GM12891 (cell line): Measurements from ENCODE around the gene PACRGL.
"Not testable (repeated sequence)": the region's sequence is repeated elsewhere in the genome, so short reads cannot be mapped to it uniquely, and the experiment has no call there.

Experiments used
- DNase-seq: peaks from one replicate; pipeline ENCODE4 v3.0.0; 2011; ENCODE audit warnings: low spot score; ENCODE audit not compliant: insufficient read length
- FAIRE-seq: peaks from 2 replicates; lab custom pipeline; 2011; peaks lifted over from hg19 to GRCh38; lab: Jason Lieb, UNC
- PAX5 ChIP-seq: IDR thresholded peaks from 2 replicates; pipeline ENCODE4 v1.6.1; 2011; ENCODE audit warnings: low read length, moderate library complexity, mild to moderate bottlenecking; ENCODE audit not compliant: insufficient read depth, severe bottlenecking
- POLR2A ChIP-seq: IDR thresholded peaks from 2 replicates; pipeline ENCODE4 v1.6.1; 2011; ENCODE audit warnings: low read depth, low read length, control low read depth
- POLR2AphosphoS5 ChIP-seq: IDR thresholded peaks from 2 replicates; pipeline ENCODE4 v1.6.1; 2011; ENCODE audit warnings: low read depth, low read length, control low read depth
- POU2F2 ChIP-seq: IDR thresholded peaks from 2 replicates; pipeline ENCODE4 v1.6.1; 2011; ENCODE audit warnings: low read depth, mild to moderate bottlenecking, control low read depth, low read length, moderate library complexity
- SPI1 ChIP-seq: IDR thresholded peaks from 2 replicates; pipeline ENCODE4 v1.6.1; 2011; ENCODE audit warnings: low read depth, low read length, control low read depth
- TAF1 ChIP-seq: IDR thresholded peaks from 2 replicates; pipeline ENCODE4 v1.6.1; 2011; ENCODE audit warnings: low read depth, low read length, control low read depth

Gene PACRGL

DNA sequence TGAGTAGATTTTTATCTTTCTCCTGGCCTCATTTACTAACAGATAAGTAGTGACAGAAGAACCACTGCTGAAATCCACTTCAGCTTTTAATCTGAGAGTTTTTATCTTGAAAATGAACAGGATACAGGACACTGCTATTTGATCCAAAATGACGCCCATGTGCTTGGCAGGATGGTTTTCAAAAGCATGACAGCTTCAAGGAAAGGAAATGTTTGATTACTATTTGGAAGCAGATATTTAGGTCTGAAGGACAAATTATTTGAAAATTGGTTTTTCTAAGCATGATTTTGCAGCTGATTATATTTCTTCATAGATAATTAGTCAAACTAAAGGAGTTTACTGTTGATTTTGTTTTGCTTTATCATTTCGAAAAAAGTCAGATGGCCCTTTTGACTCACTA lies 11.1 kb downstream of the PACRGL start:
- TF ChIP-seq POLR2A (no peak), POU2F2 (no peak), PAX5 (no peak), TAF1 (no peak), POLR2AphosphoS5 (no peak), SPI1 (no peak)
- DNase-seq (no peak), FAIRE-seq (no peak)

DNA sequence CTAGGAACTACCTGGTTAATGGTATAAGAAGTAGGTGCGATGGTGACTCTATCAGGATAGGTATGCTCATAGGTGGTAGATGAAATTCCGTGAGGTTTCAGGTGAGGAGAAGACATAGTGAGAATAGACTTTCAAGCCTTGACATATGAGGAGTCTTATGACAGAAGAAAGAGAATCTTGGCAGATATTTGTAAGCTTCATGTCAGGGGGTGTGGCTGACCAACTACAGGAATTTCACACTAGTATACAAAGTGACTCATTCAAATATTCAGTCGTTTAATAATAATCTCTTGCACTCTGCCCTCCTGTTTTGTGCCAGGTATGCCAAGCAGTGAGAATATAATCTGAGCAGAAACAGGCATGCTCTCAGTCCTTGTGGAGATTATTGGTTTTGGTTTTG lies 22.8 kb downstream of the PACRGL start:
- TF ChIP-seq POLR2A (no peak), POLR2AphosphoS5 (no peak), PAX5 (no peak), SPI1 (no peak), TAF1 (no peak), POU2F2 (no peak)
- no peak for DNase-seq
- FAIRE-seq = no peak

DNA sequence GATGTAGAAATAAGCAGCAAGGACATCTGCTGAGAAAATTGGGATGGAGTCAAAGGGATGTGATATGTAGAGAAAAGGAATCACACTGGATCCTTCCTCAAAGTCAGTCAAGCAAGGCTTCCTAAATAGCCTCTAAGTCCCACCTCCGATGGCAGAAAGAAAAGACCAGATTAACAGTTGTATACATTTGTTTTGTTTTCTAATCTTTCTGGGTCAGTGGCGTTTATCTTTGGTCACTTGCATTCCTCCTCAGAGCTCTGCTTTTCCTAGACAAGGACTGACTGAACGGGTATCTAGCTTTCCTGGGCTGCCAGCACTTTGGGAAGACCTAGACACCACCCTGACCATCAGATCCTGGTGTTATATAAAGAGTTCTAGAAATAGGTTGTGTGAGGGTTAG lies 23.2 kb downstream of the PACRGL start:
- DNase-seq (no peak), FAIRE-seq (no peak)
- TF ChIP-seq POU2F2 (no peak), PAX5 (no peak), SPI1 (no peak), TAF1 (no peak), POLR2AphosphoS5 (no peak), POLR2A (no peak)

DNA sequence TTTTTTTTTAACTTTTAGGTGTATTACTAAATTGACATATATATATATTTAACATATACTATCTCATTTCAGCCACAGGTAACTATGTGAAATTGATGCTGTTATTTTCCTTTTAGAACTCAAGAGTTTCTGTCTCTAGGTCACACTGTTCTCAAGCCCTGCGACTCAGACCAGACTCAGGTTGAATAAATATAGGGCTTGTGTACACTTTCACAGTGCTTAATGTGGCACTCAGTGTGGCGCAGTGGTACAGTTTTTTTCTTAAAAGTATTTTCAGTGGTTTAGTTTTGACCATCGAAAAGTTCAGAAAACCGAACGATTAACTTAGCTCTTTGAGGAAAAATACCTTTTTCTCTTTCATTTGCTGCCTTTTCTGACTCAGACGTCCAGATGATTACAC lies 24.7 kb downstream of the PACRGL start:
- DNase-seq = no peak
- FAIRE-seq = no peak
- TF ChIP-seq PAX5 (no peak), POLR2A (no peak), SPI1 (no peak), POLR2AphosphoS5 (no peak), POU2F2 (no peak)

DNA sequence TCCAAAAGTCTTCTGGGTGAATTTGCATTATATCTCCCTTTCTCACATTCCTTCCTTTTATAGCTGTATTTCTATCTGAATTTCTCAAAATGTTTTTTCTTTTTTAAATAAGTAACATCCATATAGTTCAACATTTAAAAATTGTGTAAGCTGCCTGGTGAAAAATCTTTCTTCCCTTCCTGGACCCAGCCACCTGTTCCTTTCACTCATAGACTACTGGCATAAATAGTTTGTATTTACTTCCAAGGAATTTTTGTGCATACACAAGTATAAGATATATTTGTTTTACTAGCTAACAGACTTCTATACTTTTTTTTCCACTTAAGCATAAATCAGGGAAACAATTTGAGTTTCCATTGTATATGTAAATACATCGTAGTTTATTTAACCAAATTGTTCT lies 35.7 kb downstream of the PACRGL start:
- TF ChIP-seq PAX5 = no peak
- no peak for TF ChIP-seq SPI1
- TF ChIP-seq POLR2A = no peak
- TF ChIP-seq POLR2AphosphoS5 = no peak
- no peak for TF ChIP-seq TAF1
- DNase-seq (no peak), FAIRE-seq (no peak)

DNA sequence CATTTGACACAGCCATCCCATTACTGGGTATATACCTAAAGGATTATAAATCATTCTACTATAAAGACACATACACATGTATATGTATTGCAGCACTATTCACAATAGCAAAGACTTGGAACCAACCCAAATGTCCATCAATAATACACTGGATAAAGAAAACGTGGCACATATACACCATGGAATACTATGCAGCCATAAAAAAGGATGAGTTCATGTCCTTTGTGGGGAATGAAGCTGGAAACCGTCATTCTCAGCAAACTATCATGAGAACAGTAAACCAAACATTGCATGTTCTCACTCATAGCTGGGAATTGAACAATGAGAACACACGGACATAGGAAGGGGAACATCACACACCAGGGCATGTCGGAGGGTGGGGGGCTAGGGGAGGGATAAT lies 45.7 kb downstream of the PACRGL start:
- DNase-seq, FAIRE-seq: not testable (repeated sequence)

DNA sequence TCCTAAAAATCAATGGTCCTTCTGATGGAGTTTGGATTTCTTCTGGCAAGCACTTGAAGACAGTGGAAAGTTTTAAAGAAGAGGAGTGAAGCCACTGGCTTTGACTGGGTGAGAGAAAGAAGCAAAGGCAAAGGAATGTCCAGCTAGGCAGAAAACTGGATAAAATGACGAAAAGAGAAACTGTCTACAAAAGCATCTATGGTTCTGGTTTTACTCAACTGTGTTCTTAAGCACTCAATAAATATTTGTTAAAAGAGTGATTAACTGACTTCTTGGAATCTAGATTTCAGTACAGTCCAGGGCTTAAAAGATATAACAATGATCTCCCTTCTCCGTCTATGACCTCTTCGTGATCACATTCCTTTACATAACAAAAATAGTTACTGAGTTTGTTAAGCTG lies 52.4 kb downstream of the PACRGL start:
- DNase-seq (no peak), FAIRE-seq (no peak)
- no peak for TF ChIP-seq PAX5
- TF ChIP-seq TAF1 = no peak

DNA sequence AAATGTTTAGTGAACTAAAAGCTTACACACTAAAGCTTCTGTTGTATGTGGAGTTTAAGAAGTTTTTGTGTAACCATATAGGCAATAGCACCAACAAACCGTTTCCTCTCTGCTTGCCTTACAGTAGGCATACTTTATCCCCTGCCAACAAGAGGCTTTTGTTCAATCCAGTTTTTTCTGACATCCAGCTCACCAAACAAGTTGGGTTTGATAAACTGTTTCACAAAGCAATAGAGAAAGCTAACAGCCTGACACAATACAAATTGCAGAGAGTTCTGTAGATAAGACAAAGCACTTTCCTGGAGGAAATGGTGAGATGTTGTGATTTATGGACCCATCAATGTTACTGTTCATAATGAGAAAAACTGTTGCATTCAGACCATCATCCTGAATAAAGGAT lies 53.8 kb downstream of the PACRGL start:
- FAIRE-seq = no peak
- DNase-seq = no peak
- TF ChIP-seq PAX5 (no peak), POLR2AphosphoS5 (no peak), SPI1 (no peak), POLR2A (no peak), POU2F2 (no peak), TAF1 (no peak)

DNA sequence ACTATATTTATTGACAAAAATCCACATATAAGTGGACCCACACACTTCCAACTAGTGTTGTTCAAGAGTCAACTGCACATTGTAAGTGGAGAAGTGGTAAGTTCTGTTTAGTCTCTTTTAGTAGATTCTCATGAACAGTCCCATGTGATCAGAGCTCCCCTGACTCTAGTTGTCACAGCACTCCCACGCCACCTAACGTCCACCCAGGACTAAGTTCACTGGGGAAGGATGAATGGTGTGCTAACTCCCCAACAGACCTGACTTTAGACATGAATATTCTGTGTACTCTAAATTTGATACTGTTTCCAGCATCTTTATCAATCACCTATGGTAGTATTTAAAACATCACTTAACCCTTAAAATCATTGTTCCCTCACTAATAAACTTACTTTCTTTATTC lies 59.8 kb downstream of the PACRGL start:
- TF ChIP-seq PAX5 = no peak
- TF ChIP-seq POU2F2 = no peak
- no peak for TF ChIP-seq SPI1
- FAIRE-seq = no peak
- no peak for DNase-seq

DNA sequence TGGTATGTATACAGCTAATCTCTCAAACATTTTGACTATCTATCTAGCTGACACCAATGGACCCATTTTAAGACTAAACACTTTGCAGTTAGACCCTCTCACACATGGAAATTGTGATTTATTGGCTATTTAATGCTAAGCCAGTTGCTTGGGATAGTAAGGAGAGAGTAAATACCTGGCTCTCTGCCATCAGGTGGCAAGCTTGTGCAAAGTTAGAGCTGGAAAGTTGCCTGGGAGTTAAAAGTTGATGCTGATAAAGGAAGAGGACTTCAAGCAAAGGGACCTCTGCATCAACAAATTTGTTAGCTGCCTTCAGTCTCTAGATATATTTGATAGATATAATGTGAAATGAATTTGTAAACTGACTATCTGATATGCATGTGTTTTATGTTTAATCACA lies 61.1 kb downstream of the PACRGL start:
- FAIRE-seq = no peak

DNA sequence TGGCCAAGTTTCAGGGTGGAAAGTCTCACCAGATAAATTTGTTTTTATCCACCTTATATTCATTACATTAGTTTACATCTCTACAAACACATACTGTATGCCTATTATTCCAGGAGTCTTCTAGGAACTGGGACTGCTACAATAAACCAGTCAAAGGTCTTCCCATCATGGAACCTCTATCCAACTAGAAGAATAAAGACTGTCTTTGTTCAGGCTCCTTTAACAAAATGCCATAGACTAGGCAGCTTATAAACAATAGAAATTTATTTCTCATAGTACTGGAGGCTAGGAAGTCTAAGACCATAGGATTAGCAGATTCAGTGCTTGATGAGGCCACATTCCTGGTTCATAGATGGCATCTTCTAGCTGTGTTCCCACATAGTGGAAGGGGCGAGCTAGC lies 61.6 kb downstream of the PACRGL start:
- TF ChIP-seq POLR2AphosphoS5 = no peak
- DNase-seq (no peak), FAIRE-seq (no peak)

More for the DNA sequence above, 61.1 kb downstream of the PACRGL start:
- no peak for DNase-seq
- TF ChIP-seq POLR2AphosphoS5 (no peak), POLR2A (no peak), SPI1 (no peak), POU2F2 (no peak), PAX5 (no peak)
